HPDE6-E6E7 (cell line): Measurements from ENCODE around the gene HEATR3.

ENCODE experiments used
- DNase-seq: peaks from one replicate; pipeline ENCODE4 v3.0.0; 2011; ENCODE audit warnings: missing footprints; ENCODE audit errors: extremely low spot score

Gene HEATR3

GRCh38 chr16:50153596-50154419, 88.0 kb downstream of the HEATR3 start:
- DNase-seq, result peak; percentile 19

DNA sequence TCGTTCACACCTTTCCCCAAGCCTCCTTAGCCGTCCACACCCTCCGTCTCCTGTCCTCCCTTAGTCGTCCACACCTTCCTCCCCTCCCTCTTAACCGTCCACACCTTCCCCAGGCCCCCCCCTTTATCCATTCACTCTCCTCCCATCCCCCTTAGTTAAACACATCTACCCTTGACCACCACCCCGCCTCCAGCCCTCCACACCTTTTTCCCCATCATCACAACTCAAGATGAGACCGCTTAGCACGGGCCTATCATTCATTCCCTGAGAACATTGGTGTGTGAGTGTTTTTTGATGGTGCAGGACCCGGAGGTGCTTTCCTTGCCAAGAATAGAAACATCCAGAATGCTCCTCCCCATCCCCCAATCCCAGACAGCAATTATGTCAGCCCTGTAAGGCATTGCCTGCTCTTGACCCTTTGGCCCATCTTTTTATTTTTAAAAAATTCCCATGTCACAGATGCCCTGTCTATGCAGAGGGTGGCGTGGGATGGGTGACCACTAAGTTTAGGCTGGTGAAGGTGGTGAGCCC, 88.7 kb downstream of the HEATR3 start:
- DNase-seq, result no peak

DNA sequence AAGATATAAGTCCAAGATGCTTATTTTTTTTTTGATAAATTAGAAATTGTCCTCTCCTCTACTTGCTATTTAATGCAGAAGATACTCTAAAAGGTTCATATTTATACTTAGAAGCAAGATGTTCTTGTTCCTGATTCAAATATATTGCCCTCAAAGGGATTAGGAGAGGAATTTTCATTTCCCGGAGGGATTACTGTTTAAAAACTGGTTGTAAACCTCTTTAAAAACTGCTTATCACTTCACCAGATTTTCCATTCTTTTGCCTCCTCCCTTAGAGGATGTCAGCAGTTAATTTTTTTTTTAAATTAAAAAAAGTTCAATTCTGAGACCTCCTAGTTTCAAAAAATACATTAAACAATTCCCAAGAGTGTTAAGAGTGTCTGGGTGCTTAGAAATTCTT, 90.2 kb downstream of the HEATR3 start:
- DNase-seq, result no peak
